DOHH2 (cell line): ENCODE measurements around the gene SLC16A10.

Experiments used
- CTCF ChIP-seq: fragments of 200-600 bp; sonication (generic); IDR thresholded peaks from one replicate; pipeline ENCODE4 v1.5.1; 2014; ENCODE audit warnings: antibody characterized with exemption, mild to moderate bottlenecking, low read depth, low read length; ENCODE audit not compliant: poor library complexity, severe bottlenecking
- EZH2phosphoT487 ChIP-seq: fragments of 200-600 bp; sonication (generic); IDR thresholded peaks from 2 replicates; pipeline ENCODE4 v1.6.1; 2017; ENCODE audit warnings: borderline replicate concordance, mild to moderate bottlenecking, antibody characterized with exemption, low read length, moderate library complexity, mixed read lengths

GRCh38 chr6:111276335-111276734, 189.0 kb downstream of the SLC16A10 start:
- TF ChIP-seq CTCF: no peak
- no peak for TF ChIP-seq EZH2phosphoT487
